Neural progenitor cell (in vitro differentiated cells): Measurements from ENCODE around the gene SEMA6A.

Source experiments
- EZH2 ChIP-seq: fragments of 200-600 bp; sonication (generic); IDR thresholded peaks from 2 replicates; pipeline ENCODE4 v1.6.1; 2017; ENCODE audit warnings: antibody characterized with exemption, mild to moderate bottlenecking, moderate library complexity
- TF ChIP-seq, protein P1 (sequence below): fragments of 200-600 bp; sonication (generic); IDR thresholded peaks from 2 replicates; pipeline ENCODE4 v1.5.1; 2017; ENCODE audit warnings: antibody characterized with exemption, mild to moderate bottlenecking

DNA sequence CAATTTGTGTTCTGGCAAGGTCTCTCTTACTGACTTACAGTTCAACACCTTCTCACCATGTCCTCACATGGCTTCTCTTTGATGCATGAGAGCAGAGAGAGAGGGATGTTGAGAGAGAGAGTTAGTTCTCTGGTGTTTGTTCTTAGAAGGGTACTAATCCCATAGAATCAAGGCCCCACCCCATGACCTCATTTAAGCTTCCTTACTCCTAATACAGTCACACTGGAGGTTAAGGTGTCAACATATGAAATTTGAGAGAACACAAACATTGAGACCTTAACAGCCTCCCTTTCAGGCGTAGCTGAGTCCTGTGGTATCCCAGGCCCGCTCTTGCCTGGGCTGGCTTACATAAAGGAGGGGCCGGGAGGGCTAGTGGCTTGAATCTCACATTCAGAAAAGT, 10.6 kb upstream of the SEMA6A start:
- TF ChIP-seq, protein P1, sequence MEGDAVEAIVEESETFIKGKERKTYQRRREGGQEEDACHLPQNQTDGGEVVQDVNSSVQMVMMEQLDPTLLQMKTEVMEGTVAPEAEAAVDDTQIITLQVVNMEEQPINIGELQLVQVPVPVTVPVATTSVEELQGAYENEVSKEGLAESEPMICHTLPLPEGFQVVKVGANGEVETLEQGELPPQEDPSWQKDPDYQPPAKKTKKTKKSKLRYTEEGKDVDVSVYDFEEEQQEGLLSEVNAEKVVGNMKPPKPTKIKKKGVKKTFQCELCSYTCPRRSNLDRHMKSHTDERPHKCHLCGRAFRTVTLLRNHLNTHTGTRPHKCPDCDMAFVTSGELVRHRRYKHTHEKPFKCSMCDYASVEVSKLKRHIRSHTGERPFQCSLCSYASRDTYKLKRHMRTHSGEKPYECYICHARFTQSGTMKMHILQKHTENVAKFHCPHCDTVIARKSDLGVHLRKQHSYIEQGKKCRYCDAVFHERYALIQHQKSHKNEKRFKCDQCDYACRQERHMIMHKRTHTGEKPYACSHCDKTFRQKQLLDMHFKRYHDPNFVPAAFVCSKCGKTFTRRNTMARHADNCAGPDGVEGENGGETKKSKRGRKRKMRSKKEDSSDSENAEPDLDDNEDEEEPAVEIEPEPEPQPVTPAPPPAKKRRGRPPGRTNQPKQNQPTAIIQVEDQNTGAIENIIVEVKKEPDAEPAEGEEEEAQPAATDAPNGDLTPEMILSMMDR, result no peak
- TF ChIP-seq EZH2, result no peak
